ENCODE data around the gene MMP15.
"Not testable (repeated sequence)": the region's sequence is repeated elsewhere in the genome, so short reads cannot be mapped to it uniquely, and the experiment has no call there.

MMP15 gene

DNA sequence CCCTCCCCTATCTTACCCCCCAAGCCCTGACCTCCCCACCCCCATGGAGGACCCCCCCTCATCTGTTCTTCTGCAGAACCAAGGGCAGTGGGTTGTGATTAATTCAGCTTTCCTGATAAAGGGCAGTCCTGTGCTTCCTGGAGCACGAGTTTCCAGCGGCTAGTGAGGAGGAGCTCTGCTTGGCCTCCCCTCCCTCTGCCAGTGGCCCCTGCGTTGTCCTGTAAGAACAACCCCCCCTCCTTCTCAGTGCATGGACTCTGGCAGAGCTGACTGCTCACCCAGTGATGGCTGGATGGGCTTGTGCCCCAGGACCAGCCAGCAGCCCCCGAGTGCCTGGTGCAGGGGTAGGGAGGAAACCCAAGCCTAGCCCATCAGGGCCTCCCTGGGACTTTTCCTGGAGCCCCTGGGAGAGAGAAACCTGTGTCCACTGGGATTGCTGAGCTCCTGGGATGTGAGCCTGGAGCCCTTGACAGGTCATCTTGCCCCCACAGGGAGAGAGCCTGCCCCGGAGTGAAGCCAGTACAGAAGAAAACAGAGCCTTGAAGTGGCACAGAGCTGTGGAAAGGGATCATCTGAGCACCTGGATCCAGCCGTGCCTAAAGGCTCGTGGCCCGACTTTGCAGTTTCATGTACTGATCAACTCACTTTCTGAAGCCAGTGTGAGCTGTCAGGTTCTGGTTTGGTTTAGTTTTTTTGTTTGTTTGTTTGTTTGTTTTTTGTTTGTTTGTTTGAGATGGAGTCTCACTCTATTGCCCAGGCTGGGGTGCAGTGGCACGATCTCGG is 26.5 kb downstream of the MMP15 start:
- DNase-seq = no peak

GRCh38 chr16:58053682-58054005 is 28.1 kb downstream of the MMP15 start:
- no peak for DNase-seq

DNA sequence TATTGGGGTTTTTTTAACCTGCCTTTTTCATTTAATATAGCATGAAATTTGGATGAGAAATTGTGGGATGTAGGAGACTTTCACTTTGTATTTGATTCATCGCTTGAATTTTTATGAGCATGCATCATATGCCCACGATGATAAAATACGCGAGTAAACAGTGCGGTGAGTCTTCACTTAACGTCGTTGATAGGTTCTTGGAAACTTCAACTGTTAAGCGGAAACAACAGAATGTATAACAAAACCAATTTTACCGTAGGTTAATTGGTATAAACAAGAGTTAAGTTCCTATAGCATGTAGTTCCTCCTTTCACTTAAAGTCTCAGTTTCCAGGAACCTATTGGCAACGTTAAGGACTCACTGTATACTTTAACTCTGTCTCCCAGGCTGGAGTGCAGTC is 28.7 kb downstream of the MMP15 start:
- no peak for DNase-seq

DNA sequence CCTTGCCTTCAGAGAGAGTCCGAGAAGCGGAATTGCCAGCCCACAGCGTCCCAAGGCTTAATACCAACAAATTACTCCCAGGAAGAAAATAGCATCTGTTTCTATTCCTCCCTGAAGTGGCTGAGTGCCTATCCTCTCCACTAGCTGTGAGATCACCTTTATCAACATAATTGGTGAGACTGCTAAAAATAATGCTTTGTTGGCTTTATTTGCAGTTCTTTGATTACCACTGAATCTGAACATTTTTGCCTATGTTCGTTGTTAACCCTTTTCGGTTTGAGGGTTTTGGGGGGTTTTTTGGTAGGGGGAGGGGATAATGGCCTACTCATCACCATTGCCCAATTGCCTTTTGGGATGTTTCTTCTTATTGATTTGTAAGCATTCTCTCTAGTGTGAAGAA is 31.0 kb downstream of the MMP15 start:
- DNase-seq = no peak

DNA sequence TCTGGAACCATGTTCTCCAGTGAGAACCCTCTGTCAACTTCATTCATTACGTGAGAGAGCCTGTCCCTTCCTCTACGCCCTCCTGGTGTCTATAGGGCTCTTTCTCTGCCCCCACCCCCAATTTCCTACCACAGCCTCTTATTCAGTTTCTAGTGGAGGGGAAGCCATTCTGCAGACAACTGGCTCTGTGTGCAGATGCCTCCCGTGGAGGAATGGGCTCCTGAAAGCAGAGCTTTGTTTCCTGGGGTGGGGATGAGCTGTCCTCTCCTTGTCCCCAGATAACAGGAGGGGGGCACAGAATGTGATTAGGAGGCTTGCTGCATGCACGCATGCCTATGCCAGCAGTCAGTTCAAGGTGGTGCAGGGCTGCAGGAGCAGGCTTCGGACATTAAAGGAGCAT is 31.6 kb downstream of the MMP15 start:
- DNase-seq = no peak

- no peak for DNase-seq
These were observed 32.2 kb downstream of the MMP15 start for GRCh38 chr16:58057784-58058183.

- DNase-seq = no peak
These were observed 37.3 kb downstream of the MMP15 start for GRCh38 chr16:58062821-58063220.

DNA sequence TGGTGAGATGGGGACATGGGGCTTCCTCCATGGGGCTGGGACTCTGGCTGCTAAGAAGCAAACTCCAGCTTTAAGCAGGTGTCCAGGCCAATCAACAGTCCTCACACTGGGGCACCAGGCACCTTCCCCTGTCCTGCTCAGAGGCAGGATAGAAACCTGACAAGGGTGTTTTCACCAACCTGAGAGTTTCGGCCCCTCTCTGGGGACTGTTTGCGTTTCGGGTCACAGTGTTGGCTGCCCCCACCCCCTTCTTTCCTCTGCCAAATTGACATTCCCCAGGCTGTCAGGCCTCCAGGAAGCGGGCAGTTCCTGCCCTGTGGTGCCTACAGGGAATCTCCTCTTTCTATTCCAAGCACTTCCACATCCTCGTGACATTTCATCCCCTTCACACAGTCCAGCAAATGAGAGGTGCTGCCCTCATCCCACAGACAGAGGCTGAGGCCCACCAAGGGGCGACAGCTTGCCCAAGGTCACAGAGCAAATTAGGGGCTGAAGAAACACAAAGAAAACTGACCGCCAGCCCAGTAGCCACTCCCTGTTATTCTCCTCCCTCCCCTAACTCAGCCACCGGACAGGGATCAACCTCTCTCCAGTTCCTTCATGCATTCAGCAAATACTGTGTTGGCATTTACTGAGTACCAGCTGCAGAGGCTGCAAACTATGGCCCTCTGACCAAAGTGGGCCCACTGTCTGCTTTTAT is 38.0 kb downstream of the MMP15 start:
- no peak for DNase-seq

DNA sequence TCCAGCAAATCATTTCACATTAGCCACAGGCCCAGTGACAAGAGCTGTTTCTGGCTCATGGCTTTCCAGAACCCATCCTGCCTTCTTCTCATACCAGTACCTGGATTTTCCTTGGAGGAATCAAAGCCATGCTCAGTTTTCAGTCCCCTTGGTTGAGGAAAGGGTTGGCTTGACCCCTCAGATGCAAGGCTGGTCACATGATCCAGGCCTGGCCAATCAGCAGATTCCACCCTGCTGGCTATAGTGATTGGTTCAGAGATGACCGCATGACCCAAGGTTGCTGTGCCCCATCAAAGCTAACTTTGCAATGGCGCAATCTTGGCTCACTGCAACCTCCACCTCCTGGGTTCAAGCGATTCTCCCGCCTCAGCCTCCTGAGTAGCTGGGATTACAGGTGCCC is 45.0 kb downstream of the MMP15 start:
- no peak for DNase-seq

GRCh38 chr16:58072134-58072533 is 46.6 kb downstream of the MMP15 start:
- not testable (repeated sequence) for DNase-seq

DNA sequence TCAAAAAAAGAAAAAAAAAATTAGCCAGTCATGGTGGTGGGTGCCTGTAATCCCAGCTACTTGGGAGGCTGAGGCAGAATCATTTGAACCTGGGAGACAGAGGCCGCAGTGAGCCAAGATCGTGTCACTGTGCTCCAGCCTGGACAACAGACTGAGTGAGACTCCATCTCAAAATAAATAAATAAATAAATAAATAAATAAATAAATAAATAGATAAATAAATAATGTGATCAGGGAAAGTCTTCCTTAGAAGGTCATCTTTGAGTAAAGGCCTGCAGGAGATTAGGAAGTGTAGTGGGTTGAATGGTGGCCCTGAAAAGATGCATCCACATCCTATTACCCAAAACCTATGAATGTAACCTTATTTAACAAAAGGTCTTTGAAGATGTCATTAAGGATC is 47.5 kb downstream of the MMP15 start:
- DNase-seq = not testable (repeated sequence)

- no peak for DNase-seq
These were observed 49.1 kb downstream of the MMP15 start for GRCh38 chr16:58074657-58075056.

DNA sequence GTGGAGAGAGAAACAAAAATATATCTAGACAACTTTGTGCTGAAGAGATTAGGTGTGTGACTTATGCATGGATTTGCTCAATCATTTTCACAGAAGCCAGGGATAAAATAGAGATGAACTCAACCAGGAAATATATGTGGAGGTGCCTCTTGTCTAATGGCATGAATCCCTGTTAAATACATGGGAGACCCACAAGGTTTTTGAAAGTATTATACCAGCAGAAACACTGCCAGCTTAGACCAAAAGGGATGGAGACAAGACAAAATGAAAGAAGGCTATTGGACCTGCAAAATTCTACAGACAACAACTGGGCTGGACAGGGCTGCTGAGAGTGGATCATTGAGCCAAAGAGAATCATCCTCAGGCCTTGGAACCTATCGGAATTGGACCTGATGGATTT is 51.0 kb downstream of the MMP15 start:
- no peak for DNase-seq

- no peak for DNase-seq
These were observed 52.2 kb downstream of the MMP15 start for GRCh38 chr16:58077796-58078195.

- not testable (repeated sequence) for DNase-seq
These were observed 55.1 kb downstream of the MMP15 start for GRCh38 chr16:58080657-58081056.

- no peak for DNase-seq
These were observed 56.8 kb downstream of the MMP15 start for GRCh38 chr16:58082381-58082780.

DNA sequence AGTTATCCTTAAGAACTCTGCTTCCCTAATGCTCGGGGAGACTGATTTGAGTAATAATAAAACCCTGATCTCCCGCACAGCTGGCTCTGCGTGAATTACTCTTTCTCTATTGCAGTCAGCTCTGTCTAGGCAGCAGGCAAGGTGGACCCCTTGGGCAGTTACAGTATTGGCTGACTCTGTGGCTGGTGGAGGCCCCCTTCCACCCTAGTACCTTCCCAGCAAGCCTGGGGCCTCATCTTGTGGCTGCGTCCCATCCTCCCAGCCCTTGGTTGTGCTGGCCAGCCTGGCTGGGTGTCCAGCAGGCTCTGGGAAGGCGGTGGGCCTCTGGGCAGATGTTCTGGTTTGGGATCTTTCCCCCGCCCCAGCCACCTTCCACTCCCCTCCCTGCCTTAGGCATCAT is 59.1 kb downstream of the MMP15 start:
- DNase-seq = no peak

GRCh38 chr16:58085171-58085570 is 59.6 kb downstream of the MMP15 start:
- DNase-seq = no peak

- no peak for DNase-seq
These were observed 60.2 kb downstream of the MMP15 start for GRCh38 chr16:58085584-58086251.

DNA sequence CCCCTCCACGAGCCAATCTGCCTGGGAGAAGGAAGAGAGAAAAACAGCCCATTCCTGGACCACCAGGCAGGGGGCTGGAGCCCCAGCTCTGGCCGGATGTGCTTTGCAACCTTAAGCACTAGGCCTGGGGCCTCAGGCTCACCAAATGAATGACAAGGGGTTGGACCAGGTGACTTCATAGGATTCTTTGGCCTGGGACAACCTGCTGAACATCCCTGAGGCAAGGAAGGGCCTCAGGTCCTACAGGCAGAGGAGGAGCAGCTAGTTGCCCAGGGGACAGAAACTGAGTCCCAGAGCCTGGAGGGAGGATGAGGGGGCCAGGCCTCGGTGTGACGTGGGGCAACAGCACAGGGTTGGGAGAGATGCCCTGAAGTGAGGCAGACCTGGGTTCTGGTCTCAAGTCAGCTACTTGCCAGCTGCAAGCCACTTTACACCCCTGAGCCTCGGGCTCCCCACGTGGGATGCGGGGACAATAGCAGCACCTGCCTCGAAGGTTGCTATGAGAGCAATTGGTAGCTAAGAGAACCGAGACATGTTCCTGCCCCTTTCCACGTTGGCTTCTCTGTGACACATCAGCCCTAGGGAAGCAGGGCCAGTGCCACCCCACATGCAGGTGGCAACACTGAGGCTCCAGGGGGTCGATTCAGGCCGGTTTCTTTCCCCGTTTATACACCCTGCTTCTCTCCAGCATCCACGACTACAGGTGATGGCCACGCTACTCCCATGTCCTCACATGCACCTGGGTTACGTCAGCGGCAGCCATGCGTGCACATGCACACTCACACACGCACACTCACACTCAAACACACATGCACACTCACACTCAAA is 61.0 kb downstream of the MMP15 start:
- DNase-seq = no peak

GRCh38 chr16:58087209-58087913 is 61.8 kb downstream of the MMP15 start:
- no peak for DNase-seq

- no peak for DNase-seq
These were observed 62.5 kb downstream of the MMP15 start for GRCh38 chr16:58088091-58088490.

- not testable (repeated sequence) for DNase-seq
These were observed 64.8 kb downstream of the MMP15 start for GRCh38 chr16:58090396-58090795.
